HEK293 (cell line): ENCODE measurements around the gene HUNK.

Source experiments
- CTCF ChIA-PET: fragments of 350-600 bp; formaldehyde crosslinking; extraction: SDS; loops from one replicate; lab custom pipeline; 2021; ENCODE audit warnings: antibody characterized with exemption; lab: Yijun Ruan, JAX
- POLR2A ChIA-PET: fragments of 300-600 bp; formaldehyde crosslinking; extraction: SDS; loops from one replicate; lab custom pipeline; 2020; ENCODE audit warnings: antibody characterized with exemption, inconsistent platforms; lab: Yijun Ruan, JAX
- H3K27ac ChIP-seq: fragments of 200-500 bp; sonication (Bioruptor generic); 2 replicates; pipeline ENCODE4 v1.5.1; 2014; ENCODE audit warnings: low read depth, low read length, control low read depth, inconsistent platforms; ENCODE audit errors: extremely low read depth
- H3K36me3 ChIP-seq, 2 experiments: fragments of 200-500 bp in 1 of 2; sonication (Bioruptor generic) in 1 of 2; 1 replicate in 1 of 2; 2 replicates in 1 of 2; pipeline ENCODE4 v1.5.1; 2014 to 2017; ENCODE audit warnings: inconsistent platforms in 2 of 2, low read length in 2 of 2; ENCODE audit not compliant: control insufficient read depth in 2 of 2, insufficient read depth in 1 of 2
- H3K4me1 ChIP-seq: fragments of 200-500 bp; sonication (Bioruptor generic); 2 replicates; pipeline ENCODE4 v1.5.1; 2014; ENCODE audit warnings: mild to moderate bottlenecking, low read length, inconsistent platforms; ENCODE audit not compliant: control insufficient read depth, insufficient read depth
- H3K4me3 ChIP-seq: 2 replicates; pipeline ENCODE4 v1.5.1; 2011; ENCODE audit warnings: low read depth, mild to moderate bottlenecking, control low read depth, low read length, moderate library complexity
- H3K9me3 ChIP-seq: fragments of 200-500 bp; sonication (Bioruptor generic); 2 replicates; pipeline ENCODE4 v1.5.1; 2014; ENCODE audit warnings: low read depth, low read length, inconsistent platforms; ENCODE audit not compliant: control insufficient read depth, insufficient read depth
- GLI4 ChIP-seq: fragments of 450-650 bp; formaldehyde crosslinking; IDR thresholded peaks from 2 replicates; pipeline ENCODE4 v1.5.1; 2016; ENCODE audit warnings: missing biosample characterization, missing genetic modification characterization
- KLF1 ChIP-seq: fragments of 450-650 bp; formaldehyde crosslinking; IDR thresholded peaks from 2 replicates; pipeline ENCODE4 v1.5.1; 2016; ENCODE audit warnings: missing biosample characterization, missing genetic modification characterization
- KLF8 ChIP-seq: fragments of 450-650 bp; formaldehyde crosslinking; IDR thresholded peaks from 2 replicates; pipeline ENCODE4 v1.5.1; 2016; ENCODE audit warnings: missing biosample characterization, missing genetic modification characterization
- PRDM1 ChIP-seq: fragments of 450-650 bp; formaldehyde crosslinking; IDR thresholded peaks from 2 replicates; pipeline ENCODE4; 2016; ENCODE audit warnings: missing biosample characterization, missing genetic modification characterization
- SCRT2 ChIP-seq: fragments of 450-650 bp; formaldehyde crosslinking; IDR thresholded peaks from 2 replicates; pipeline ENCODE4 v1.5.1; 2016; ENCODE audit warnings: missing biosample characterization, missing genetic modification characterization
- ZBTB17 ChIP-seq: fragments of 450-650 bp; formaldehyde crosslinking; IDR thresholded peaks from 2 replicates; pipeline ENCODE4 v1.5.1; 2016; ENCODE audit warnings: missing biosample characterization, missing genetic modification characterization
- ZBTB21 ChIP-seq: fragments of 450-650 bp; formaldehyde crosslinking; IDR thresholded peaks from 2 replicates; pipeline ENCODE4 v1.5.1; 2017; ENCODE audit warnings: missing biosample characterization, missing genetic modification characterization
- ZBTB8A ChIP-seq: fragments of 450-650 bp; formaldehyde crosslinking; IDR thresholded peaks from 2 replicates; pipeline ENCODE4 v1.5.1; 2016; ENCODE audit warnings: missing biosample characterization, missing genetic modification characterization
- ZNF223 ChIP-seq: fragments of 450-650 bp; formaldehyde crosslinking; IDR thresholded peaks from 2 replicates; pipeline ENCODE4 v1.5.1; 2016; ENCODE audit warnings: missing biosample characterization, missing genetic modification characterization
- ZNF302 ChIP-seq: fragments of 450-650 bp; formaldehyde crosslinking; IDR thresholded peaks from 2 replicates; pipeline ENCODE4 v1.5.1; 2016; ENCODE audit warnings: missing biosample characterization, missing genetic modification characterization, low read depth
- ZNF366 ChIP-seq: fragments of 450-650 bp; formaldehyde crosslinking; conservative IDR thresholded peaks from 2 replicates; pipeline ENCODE4 v1.5.1; 2016; ENCODE audit warnings: missing biosample characterization, missing genetic modification characterization
- ZNF558 ChIP-seq: fragments of 450-650 bp; formaldehyde crosslinking; IDR thresholded peaks from 2 replicates; pipeline ENCODE4 v1.5.1; 2016; ENCODE audit warnings: missing biosample characterization, missing genetic modification characterization
- ZNF664 ChIP-seq: fragments of 450-650 bp; formaldehyde crosslinking; IDR thresholded peaks from 2 replicates; pipeline ENCODE4 v1.5.1; 2016; ENCODE audit warnings: missing biosample characterization, missing genetic modification characterization
- TF ChIP-seq, protein P1 (sequence below): fragments of 450-650 bp; formaldehyde crosslinking; IDR thresholded peaks from 2 replicates; pipeline ENCODE4 v1.5.1; 2017; ENCODE audit warnings: missing biosample characterization, missing genetic modification characterization
- TF ChIP-seq, protein P2 (sequence below): fragments of 450-650 bp; formaldehyde crosslinking; IDR thresholded peaks from 2 replicates; pipeline ENCODE4 v1.5.1; 2016; ENCODE audit warnings: missing biosample characterization, missing genetic modification characterization, borderline replicate concordance

The HUNK gene

DNA sequence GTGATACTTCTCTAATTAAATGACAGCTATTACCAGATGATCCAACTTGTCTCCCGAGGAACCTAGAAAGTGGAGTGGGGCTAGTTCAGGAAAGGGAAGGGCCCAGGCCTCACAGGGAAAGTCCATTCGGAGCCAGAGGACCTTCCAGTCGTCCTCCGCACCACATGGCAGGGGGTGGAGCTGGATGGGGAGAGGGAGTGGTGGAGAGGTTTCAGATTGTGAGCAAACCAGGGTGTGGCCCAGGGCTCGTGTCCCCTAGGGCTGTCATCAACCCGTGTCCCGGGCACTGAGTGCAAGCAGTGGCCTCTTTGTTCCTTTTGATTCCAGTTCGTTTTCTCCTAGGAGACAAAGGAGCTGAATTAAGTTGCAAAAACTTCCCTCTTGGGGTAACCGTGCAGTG lies 114.9 kb downstream of the HUNK start:
- ChIA-PET POLR2A (no interaction called here), CTCF (no interaction called here)
- H3K36me3 ChIP-seq = peaks cover 0 to 6% of the 10 kb centered on the region in 2 experiments; a peak in 1 of 3 replicates
- TF ChIP-seq ZNF223 (tag by site-specific recombination) (no peak), ZNF558 (tag by site-specific recombination) (no peak), ZBTB8A (tag by site-specific recombination) (no peak), KLF1 (tag by site-specific recombination) (peak; percentile 39; the same call in 1 of the 2 replicates)
- no peaks in the 10 kb centered on the region for H3K4me1 ChIP-seq
- no peak overlapping the region for H3K4me3 ChIP-seq
- H3K27ac ChIP-seq = no peak overlapping the region
- no peaks in the 10 kb centered on the region for H3K9me3 ChIP-seq

DNA sequence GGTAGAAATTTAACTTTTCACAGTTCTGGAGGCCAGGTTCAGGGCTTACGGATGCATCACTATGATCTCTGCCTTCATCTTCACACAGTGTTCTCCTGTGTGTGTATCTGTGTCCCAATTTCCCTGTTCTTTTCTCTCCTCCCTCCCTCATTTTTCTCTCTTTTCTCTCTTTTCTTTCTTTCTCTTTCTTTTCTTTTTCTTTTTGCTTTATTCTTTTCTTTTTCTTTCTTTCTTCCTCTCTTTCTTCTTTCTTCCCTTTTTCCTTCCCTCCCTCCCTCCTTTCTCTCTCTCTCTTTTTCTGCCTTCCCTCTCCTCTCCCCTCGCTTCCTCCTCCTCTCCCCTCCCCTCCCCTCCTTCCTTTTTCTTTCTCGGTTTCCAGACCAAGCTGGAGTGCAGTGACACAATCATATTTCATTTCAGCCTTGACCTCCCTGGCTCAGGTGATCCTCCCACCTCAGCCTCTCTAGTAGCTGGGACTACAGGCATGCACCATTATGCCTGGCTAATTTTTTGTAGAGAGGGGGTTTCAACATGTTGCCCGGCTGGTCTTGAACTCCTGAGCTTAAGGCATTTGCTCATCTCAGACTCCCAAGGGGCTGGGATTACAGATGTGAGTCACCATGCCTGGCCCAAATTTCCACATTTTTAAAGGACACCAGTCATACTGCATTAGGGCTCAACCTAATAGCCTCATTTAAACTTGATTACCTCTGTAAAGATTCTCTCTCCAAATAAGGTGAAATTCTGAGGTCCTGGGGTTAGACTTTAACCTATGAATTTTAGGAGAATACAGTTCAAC lies 115.9 kb downstream of the HUNK start:
- no peak overlapping the region for H3K4me3 ChIP-seq
- no peaks in the 10 kb centered on the region for H3K4me1 ChIP-seq
- ChIA-PET POLR2A (no interaction called here), CTCF (interaction anchor here (0.6 to 0.7 kb wide), 3 partner anchors 122 to 268 kb away, joined by 3 to 4 read pairs (median 3); no protein-coding TSS in a partner anchor)
- peaks cover 0 to 2% of the 10 kb centered on the region in 2 experiments; a peak in 1 of 3 replicates for H3K36me3 ChIP-seq
- TF ChIP-seq ZBTB17 (tag by site-specific recombination) = peak; percentile 28; the same call in 1 of the 2 replicates
- TF ChIP-seq ZBTB21 (tag by site-specific recombination) = no peak
- TF ChIP-seq ZNF302 (tag by site-specific recombination) = no peak
- 0 out of 2 replicates have a peak, but pooled peaks have one; percentile 23 for TF ChIP-seq GLI4
- TF ChIP-seq, protein P1, sequence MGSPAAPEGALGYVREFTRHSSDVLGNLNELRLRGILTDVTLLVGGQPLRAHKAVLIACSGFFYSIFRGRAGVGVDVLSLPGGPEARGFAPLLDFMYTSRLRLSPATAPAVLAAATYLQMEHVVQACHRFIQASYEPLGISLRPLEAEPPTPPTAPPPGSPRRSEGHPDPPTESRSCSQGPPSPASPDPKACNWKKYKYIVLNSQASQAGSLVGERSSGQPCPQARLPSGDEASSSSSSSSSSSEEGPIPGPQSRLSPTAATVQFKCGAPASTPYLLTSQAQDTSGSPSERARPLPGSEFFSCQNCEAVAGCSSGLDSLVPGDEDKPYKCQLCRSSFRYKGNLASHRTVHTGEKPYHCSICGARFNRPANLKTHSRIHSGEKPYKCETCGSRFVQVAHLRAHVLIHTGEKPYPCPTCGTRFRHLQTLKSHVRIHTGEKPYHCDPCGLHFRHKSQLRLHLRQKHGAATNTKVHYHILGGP (tag by site-specific recombination) = 0 out of 2 replicates have a peak, but pooled peaks have one; percentile 12
- TF ChIP-seq SCRT2 (tag by site-specific recombination) = 0 out of 2 replicates have a peak, but pooled peaks have one; percentile 34
- peak; percentile 91 for TF ChIP-seq ZNF366 (tag by site-specific recombination)
- peak; percentile 40; the same call in 1 of the 2 replicates for TF ChIP-seq KLF8 (tag by site-specific recombination)
- TF ChIP-seq ZNF664 = no peak
- TF ChIP-seq PRDM1 (tag by site-specific recombination) = peak; percentile 73
- TF ChIP-seq, protein P2, sequence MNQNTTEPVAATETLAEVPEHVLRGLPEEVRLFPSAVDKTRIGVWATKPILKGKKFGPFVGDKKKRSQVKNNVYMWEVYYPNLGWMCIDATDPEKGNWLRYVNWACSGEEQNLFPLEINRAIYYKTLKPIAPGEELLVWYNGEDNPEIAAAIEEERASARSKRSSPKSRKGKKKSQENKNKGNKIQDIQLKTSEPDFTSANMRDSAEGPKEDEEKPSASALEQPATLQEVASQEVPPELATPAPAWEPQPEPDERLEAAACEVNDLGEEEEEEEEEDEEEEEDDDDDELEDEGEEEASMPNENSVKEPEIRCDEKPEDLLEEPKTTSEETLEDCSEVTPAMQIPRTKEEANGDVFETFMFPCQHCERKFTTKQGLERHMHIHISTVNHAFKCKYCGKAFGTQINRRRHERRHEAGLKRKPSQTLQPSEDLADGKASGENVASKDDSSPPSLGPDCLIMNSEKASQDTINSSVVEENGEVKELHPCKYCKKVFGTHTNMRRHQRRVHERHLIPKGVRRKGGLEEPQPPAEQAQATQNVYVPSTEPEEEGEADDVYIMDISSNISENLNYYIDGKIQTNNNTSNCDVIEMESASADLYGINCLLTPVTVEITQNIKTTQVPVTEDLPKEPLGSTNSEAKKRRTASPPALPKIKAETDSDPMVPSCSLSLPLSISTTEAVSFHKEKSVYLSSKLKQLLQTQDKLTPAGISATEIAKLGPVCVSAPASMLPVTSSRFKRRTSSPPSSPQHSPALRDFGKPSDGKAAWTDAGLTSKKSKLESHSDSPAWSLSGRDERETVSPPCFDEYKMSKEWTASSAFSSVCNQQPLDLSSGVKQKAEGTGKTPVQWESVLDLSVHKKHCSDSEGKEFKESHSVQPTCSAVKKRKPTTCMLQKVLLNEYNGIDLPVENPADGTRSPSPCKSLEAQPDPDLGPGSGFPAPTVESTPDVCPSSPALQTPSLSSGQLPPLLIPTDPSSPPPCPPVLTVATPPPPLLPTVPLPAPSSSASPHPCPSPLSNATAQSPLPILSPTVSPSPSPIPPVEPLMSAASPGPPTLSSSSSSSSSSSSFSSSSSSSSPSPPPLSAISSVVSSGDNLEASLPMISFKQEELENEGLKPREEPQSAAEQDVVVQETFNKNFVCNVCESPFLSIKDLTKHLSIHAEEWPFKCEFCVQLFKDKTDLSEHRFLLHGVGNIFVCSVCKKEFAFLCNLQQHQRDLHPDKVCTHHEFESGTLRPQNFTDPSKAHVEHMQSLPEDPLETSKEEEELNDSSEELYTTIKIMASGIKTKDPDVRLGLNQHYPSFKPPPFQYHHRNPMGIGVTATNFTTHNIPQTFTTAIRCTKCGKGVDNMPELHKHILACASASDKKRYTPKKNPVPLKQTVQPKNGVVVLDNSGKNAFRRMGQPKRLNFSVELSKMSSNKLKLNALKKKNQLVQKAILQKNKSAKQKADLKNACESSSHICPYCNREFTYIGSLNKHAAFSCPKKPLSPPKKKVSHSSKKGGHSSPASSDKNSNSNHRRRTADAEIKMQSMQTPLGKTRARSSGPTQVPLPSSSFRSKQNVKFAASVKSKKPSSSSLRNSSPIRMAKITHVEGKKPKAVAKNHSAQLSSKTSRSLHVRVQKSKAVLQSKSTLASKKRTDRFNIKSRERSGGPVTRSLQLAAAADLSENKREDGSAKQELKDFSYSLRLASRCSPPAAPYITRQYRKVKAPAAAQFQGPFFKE = no peak
- H3K27ac ChIP-seq = no peak overlapping the region
- no peaks in the 10 kb centered on the region for H3K9me3 ChIP-seq
